HL-60 (cell line): ENCODE results near the gene GOLGA6C.

Source experiments
- GABPA ChIP-seq: IDR thresholded peaks from 2 replicates; pipeline ENCODE4 v1.6.1; 2012; ENCODE audit warnings: low read depth
- POLR2AphosphoS5 ChIP-seq: IDR thresholded peaks from 2 replicates; pipeline ENCODE4 v1.6.1; 2012; ENCODE audit warnings: low read depth
- TF ChIP-seq, protein P1 (sequence below): IDR thresholded peaks from one replicate; pipeline ENCODE4 v1.5.1; 2011; ENCODE audit warnings: low read length, control low read depth, inconsistent platforms; ENCODE audit not compliant: insufficient read depth
- TF ChIP-seq, protein P2 (sequence below): IDR thresholded peaks from 2 replicates; pipeline ENCODE4 v1.6.1; 2012; ENCODE audit warnings: low read depth; ENCODE audit not compliant: insufficient replicate concordance

DNA sequence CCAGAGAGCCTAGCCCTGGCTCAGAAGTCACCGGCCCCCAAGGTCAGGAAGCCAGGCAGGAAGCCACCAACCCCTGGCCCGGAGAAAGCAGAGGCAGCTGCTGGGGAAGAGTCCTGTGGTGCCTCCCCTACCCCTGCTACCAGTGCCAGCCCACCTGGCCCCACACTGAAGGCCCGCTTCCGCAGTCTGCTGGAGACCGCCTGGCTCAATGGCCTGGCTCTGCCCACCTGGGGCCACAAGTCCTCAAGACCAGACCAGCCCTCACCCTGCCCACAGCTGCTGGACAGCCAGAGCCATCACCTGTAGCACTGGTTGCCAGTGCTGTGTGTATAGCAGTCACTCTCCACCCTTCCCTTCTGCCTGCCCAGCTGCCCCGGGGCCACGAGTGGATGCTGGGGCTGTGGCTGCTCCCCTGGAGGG is 47.3 kb upstream of the GOLGA6C start:
- TF ChIP-seq, protein P1, sequence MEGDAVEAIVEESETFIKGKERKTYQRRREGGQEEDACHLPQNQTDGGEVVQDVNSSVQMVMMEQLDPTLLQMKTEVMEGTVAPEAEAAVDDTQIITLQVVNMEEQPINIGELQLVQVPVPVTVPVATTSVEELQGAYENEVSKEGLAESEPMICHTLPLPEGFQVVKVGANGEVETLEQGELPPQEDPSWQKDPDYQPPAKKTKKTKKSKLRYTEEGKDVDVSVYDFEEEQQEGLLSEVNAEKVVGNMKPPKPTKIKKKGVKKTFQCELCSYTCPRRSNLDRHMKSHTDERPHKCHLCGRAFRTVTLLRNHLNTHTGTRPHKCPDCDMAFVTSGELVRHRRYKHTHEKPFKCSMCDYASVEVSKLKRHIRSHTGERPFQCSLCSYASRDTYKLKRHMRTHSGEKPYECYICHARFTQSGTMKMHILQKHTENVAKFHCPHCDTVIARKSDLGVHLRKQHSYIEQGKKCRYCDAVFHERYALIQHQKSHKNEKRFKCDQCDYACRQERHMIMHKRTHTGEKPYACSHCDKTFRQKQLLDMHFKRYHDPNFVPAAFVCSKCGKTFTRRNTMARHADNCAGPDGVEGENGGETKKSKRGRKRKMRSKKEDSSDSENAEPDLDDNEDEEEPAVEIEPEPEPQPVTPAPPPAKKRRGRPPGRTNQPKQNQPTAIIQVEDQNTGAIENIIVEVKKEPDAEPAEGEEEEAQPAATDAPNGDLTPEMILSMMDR, result no peak
- TF ChIP-seq, protein P2, sequence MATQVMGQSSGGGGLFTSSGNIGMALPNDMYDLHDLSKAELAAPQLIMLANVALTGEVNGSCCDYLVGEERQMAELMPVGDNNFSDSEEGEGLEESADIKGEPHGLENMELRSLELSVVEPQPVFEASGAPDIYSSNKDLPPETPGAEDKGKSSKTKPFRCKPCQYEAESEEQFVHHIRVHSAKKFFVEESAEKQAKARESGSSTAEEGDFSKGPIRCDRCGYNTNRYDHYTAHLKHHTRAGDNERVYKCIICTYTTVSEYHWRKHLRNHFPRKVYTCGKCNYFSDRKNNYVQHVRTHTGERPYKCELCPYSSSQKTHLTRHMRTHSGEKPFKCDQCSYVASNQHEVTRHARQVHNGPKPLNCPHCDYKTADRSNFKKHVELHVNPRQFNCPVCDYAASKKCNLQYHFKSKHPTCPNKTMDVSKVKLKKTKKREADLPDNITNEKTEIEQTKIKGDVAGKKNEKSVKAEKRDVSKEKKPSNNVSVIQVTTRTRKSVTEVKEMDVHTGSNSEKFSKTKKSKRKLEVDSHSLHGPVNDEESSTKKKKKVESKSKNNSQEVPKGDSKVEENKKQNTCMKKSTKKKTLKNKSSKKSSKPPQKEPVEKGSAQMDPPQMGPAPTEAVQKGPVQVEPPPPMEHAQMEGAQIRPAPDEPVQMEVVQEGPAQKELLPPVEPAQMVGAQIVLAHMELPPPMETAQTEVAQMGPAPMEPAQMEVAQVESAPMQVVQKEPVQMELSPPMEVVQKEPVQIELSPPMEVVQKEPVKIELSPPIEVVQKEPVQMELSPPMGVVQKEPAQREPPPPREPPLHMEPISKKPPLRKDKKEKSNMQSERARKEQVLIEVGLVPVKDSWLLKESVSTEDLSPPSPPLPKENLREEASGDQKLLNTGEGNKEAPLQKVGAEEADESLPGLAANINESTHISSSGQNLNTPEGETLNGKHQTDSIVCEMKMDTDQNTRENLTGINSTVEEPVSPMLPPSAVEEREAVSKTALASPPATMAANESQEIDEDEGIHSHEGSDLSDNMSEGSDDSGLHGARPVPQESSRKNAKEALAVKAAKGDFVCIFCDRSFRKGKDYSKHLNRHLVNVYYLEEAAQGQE, result no peak
- TF ChIP-seq POLR2AphosphoS5, result no peak
- TF ChIP-seq GABPA, result no peak
